Measurements from ENCODE around the gene HSPA8.
A peak's percentile ranks its signal among the peaks of the same experiment; 100 is the strongest.
"Not testable (repeated sequence)": the region's sequence is repeated elsewhere in the genome, so short reads cannot be mapped to it uniquely, and the experiment has no call there.

Gene HSPA8

DNA sequence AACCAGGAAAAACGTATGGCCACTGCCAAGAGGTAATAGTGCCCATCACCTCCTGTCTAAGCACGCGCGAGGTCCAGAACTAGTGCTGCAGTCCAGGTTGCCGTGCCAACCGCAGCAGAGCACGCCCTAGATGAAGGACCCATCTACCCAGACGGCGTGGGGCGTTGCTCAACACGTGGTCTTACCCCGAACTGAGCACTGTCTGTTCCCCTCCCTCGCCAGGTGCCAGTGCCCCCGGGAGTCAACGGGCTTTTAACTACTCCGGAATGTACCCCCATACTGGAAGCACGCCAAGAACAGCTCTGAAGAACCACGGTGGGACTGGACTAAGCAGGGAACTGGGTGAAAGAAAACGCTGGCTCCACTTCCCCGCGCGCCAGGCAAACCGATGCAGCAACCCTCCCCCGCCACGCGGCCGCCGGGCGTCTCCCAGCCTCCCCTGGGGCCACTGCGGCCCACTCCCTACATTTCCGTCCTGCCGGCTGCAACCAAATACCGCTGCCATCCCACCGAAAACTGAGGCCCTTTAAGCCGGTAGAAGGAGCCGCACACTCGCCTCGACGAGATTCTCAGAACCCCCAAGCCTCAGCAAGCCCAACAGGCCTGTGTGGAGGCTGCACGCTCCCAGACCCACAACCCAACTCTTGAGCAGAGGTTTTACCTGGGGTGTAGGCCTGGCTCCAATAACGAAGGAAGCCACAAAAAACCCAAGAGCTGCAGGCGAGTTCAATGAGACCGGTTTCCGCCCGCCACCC, at the start of gene HSPA8:
Gene HSPA8, minus strand, starts transcription at position 734 of the 755 bp plus-strand sequence. CDS start 812 bp downstream, outside the sequence.
- DNase-seq (ENCODE audit: low spot score): peak; percentile 72

DNA sequence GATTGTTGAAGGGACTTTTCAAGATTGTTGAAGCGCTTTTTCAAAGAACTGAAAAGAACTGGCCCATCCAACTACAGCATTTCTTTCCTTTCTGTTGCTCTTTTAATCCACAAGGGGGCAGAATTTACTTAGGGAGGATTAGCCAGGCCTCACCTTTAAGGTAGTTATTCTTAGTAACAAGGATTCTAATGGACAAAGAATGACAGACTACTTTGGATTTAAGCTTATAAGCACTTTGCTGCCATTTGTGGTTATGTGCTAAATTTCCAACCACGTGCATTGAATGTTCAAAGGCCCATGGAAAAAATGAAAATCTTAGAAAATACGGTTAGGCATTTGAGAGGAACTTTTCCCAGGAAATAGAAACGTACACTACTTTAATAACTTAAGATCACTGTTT, 49.5 kb upstream of the HSPA8 start:
- DNase-seq (ENCODE audit: low spot score): peak; percentile 62

DNA sequence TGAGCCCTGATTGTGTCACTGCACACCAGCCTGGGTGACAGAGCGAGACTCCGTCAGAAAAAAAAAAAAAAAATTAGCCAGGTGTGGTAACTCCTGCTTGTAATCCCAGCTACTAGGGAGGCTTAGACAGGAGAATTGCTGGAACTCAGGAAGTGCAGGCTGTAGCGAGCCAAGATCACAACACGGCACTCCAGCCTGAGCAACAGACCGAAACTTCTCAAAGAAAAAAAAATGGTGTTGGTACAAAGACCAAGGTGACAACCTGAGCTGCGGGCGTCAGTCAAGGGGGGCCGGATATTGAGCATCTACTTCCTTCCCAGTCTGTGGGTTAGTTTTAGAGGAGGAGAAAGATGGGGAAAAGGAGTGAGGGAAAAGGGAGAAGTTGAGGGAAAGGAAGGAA, 48.5 kb upstream of the HSPA8 start:
- DNase-seq (ENCODE audit: low spot score): no peak

DNA sequence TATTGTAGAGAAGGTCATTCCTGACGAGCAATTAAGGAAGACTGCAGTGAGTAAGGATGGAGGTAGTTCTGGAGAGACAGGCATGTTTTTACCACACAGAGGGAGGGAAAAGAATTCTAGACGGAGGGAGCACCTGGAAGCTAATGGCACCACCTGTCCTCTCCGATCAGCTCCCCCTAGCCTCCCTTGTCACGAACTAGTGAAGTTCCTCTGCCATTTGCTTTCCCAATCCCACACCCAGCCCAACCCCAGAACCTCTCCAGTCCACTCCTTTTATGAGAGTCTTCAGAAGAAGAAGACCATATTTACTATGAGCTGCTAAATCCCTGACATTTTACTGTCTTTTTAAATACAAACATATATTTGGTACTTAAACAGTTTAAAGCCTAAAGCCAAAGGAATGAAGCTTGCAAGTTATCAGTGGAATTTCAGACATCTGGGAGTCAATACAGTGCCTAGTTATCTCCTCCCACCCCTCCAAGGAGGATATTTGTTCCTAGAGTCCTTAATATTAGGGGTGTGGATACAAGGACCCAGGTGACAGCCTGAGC, 46.1 kb upstream of the HSPA8 start:
- no peak for DNase-seq (ENCODE audit: low spot score)

DNA sequence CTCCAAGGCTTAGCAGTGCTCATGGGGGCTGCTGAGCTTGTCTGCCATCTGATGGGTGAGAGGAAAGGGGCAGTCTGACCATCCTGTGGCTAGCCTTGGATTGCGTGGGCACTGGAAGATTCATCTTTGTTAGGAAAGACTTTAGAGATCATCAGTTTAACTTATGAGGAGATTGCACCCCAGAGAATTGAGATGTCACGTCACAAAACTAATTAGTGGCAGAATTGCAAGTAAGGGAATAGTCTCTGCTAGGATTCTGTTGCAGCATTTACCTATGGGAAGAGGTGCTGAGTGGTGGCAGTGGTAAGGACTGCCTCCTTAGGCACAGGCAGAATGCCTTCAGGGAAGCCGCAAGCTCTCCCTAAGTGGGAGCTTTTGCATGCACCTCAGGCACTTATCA, 42.8 kb upstream of the HSPA8 start:
- DNase-seq (ENCODE audit: low spot score): no peak

DNA sequence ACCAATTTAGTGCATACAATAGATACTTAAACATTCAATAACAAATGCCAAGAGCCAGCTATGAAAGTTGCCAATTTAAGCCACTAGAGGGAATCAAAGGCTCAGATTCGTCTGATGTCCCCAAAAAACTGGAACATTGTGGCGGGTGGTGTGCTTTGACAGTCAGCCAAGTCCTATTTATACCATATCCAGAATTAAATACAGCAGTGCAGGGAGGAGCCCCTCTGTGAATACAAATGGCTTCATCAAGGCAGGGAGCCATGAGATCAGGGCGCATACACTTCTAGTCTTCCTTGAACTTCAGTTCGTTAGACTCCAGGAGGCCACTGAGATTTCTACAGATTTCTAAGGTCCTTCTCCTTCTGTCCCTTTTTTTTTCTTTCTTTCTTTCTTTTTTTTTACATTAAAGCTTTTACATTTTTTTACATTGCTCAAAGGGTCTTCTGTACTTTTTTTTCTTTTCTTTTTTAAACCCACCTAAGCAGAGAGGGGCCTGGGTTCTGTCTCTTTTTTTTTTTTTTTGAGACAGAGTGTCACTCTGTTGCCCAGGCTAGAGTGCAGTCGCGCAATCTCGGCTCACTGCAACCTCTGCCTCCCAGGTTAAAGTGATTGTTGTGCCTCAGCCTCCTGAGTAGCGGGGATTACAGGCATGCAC, 41.5 kb upstream of the HSPA8 start:
- DNase-seq (ENCODE audit: low spot score): peak; percentile 71

DNA sequence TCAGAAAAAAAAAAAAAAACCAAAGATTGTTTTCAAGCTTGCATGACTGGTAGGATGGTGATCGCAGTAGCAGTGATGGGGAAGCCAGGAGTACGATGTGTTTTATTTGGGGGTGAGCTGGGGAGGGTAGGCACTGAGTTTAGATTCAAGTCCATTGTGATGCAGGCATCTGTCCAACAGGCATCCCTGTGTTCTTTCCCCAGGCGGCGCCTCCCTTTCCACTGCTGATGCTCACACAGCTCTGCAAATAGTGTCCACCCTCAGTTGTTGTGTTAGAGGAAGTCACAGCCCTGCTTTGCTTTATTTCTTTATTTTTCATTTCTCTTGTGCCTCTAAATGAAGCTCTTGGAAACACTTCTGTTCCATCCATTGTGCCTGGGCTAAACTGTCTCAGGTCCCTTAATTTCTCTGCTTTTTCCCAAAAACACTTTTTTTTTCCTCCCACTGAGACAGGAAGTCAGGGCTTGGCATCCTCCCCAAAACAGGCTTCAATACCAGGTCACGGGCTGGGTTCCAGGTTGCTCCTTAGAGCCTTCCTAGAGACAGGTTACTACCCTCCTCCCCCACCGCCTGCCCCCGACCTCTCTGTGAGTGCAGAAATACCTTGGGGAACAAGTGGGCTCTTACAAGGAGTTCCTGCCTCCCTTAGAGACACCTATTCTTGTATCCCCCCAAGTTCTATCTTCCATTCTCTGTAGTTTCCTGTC, 38.6 kb upstream of the HSPA8 start:
- no peak for DNase-seq (ENCODE audit: low spot score)

DNA sequence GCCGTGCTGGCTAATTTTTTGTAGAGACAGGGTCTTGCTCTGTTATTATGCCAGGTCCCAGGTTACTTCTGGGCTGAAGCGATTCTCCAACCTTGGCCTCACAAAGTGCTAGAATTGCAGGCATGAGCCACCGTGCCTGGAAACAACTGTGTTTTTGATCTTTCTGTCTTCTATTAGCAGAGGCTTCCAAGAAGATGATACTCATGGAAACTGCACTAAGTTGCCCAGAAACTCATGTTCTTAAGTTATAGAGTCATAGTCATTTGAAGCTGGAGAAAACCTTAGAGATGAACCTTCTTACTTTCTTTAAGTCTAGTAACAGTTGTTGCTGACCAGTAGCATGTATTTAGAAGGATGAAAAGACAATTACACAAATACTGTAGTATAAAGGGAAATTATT, 37.1 kb upstream of the HSPA8 start:
- no peak for DNase-seq (ENCODE audit: low spot score)

DNA sequence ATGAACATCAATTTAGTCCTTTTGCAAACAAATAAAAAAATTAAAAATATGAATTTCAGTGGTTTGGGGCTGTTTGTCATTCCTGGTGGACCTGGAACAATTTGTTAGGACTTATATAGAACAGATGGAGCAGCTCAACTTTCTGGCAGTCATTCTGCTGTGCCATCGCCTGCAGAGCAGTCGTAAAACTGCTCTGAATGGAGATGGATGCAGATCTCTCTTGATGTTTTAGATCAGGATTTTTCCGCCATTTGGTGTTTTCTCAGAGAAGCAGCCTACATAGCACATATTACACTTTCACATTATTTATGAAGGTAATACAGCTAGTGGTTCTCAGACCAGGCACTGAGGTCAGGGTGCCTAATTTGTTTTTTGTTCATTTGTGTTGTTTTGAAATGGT, 31.8 kb upstream of the HSPA8 start:
- no peak for DNase-seq (ENCODE audit: low spot score)

DNA sequence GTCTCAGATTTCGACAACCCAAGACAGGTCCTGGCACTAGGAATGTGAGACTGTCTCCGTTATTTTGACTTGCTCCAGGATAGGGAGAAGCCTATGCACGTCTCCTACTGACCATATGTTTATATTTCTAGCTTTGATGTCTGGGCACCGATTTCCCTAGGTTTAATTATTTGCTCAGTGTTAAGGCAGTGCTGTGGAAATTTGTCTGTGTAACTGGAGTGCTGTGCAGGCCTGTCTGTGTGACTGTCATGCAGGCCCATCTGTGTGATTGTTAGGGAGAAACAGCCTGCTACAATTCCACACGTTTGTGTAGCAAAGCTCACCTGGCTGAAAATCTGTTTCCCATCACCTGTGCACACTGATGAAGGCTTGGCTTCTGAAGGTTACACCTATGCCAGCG, 29.6 kb upstream of the HSPA8 start:
- DNase-seq (ENCODE audit: low spot score): no peak

DNA sequence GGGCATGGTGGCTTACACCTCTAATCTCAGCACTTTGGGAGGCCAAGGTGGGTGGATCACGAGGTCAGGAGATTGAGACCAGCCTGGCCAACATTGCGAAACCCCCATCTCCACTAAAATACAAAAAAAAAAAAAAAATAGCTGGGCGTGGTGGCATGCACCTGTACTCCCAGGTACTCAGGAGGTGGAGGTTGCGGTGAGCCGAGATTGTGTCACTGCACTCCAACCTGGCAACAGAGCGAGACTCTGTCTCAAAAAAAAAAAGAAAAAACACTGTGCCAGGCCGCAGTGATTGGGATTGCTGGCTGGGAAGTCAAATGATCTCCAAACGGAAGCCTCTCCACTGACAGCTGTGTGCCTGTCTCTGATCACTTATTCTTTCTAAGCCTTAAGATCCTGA, 28.2 kb upstream of the HSPA8 start:
- not testable (repeated sequence) for DNase-seq (ENCODE audit: low spot score)

DNA sequence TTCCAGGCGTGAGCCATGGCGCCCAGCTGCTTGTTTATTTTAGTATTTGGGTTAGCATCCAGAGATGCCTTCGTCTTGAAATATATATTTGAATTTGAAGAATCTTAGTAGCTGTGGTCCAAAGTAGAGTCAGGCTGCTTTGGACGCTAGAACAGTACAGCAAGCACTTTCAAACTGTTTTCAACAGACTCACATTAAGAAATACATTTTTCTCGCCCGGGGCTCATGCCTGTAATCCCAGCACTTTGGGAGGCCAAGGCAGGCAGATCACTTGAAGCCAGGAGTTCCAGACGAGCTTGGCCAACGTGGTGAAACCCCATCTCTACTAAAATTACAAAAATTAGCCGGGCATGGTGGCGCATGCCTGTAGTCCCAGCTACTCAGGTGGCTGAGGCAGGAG, 27.0 kb upstream of the HSPA8 start:
- DNase-seq (ENCODE audit: low spot score): not testable (repeated sequence)

DNA sequence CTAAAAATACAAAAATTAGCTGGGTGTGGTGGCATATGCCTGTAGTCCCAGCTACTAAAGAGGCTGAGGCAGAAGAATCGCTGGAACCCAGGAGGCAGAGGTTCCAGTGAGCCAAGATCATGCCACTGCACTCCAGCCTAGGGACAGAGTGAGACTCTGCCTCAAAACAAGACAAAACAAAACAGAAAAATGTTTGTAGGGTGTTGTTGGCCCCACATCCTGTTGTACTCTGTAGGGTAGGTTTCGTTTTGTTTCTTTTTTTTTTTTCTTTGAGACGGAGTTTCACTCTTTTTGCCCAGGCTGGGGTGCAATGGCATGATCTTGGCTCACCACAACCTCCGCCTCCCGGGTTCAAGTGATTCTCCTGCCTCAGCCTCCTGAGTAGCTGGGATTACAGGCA, 25.7 kb upstream of the HSPA8 start:
- peak; percentile 69 for DNase-seq (ENCODE audit: low spot score)

DNA sequence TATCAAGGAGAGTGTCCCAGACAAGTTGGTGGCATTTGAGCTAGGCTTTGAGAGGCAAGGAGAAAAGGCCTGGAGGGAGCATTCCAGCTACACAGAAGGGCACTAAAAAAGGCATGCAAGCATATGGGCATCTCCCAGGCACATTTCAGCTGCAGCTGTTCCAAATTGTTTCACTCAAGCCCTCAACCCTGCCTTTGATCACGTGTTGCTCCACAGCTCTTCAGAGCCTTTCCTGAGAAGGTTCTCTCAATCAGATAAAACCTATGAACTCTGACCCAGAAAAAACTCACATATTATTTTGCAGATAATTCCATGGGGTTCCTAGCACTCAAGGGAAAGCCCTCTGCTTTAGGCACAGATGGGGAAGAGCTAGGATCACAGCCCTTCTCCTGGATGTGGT, 24.4 kb upstream of the HSPA8 start:
- DNase-seq (ENCODE audit: low spot score): no peak

DNA sequence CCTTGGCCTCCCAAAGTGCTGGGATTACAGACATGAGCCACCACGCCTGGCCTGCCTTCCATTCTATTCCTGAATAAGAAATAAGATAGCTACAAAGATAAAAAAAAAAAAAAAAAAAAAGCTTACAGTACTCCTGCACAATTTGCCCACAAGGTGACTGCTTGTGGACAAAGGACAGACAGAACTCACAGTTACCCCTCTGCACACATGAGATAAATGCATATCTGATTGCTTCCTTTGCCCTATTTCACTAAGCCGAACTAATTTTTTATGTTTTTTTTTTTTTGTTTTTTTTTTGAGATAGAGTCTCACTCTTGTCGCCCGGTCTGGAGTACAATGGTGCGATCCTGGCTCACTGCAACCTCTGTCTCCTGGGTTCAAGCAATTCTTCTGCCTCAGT, 23.6 kb upstream of the HSPA8 start:
- DNase-seq (ENCODE audit: low spot score): no peak

DNA sequence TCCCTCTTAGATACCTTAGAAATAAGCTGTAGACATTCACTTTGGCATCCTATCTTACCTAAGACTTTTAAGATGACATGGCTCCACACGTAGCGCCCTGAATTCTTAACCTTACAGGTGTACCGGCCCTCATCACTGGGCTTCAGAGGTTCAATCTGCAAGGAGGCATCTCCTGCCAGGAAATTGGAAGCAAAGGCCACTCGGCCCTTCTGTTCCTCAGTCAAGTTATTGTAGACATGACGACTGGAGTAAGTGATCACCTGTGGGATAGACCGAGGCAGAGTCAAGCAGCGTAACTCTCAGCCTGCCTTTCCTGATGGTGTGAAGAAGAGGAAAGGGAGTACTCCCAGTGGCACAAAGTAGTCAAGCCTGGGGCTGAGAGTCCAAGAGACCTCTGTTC, 22.5 kb upstream of the HSPA8 start:
- no peak for DNase-seq (ENCODE audit: low spot score)

DNA sequence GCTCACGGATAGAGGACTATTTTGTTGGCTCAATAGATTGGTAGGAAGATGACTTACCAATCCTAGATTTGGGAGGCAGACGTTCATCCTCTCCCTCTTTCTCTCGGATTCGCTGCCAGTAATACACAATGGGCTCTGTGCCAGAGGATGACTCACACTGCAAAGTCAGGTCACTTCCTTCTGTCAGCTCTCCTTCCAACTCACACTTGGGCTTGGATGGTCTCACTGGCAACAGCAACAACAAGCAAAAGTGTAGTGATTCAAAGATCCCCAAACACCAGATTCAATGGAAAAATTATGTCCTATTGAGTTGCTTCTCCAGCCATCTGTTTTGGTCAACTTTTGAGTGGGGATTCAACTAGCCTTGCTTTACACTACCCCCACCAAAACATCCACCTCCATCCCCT, 21.7 kb upstream of the HSPA8 start:
- peak; percentile 89 for DNase-seq (ENCODE audit: low spot score)

DNA sequence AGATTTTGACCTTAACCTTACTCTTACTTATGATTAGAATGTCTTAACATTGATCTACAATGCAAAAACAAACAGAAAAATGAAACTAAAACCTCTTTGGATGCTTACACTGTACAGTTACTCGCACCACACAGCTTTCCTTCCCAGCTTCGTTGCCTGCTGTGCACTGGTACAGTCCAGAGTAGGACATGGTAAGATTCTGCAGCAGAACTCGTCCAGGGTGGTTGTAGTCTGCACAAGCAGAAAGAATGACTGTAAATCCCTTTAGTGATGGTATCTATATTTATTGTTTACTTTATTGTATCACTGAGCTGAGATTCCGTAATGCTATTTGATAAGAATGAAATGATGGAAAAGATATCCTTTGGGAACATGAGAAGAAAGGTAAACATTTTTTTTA, 21.0 kb upstream of the HSPA8 start:
- DNase-seq (ENCODE audit: low spot score): no peak

DNA sequence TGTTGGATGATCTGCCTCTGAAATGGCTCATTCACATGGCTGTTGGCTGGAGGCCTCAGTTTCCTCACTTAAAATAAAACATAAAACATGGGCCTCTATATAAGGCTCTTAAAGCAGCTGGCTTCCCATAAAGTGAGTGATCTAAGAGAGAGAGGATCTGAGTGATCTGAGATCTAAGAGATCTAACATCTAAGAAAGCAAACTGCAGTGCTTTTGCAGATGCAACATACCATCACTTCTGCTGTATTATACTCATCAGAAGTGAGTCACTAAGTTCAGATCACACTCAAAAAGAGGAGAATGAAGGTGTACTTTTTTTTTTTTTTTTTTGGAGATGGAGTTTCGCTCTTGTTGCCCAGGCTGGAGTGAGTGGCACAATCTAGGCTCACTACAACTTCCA, 18.1 kb upstream of the HSPA8 start:
- no peak for DNase-seq (ENCODE audit: low spot score)

DNA sequence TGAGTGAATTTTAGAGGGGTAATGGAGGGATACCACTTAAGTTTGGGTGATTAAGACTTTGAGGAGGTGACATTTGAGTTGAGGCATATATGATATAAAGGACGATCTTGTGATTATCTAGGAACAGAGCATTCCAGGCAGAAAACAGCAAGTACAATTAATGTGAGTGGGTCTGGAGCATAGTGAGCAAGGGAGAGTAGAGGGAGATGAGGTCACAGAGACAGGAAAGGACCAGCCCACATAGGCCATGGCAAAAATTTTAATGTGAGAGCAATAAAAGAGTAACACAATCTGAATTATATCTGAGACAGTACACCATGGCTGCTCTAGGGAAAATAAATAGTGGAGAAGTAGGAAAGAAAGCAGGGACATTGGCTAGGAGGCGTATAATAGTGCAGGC, 14.5 kb upstream of the HSPA8 start:
- no peak for DNase-seq (ENCODE audit: low spot score)

DNA sequence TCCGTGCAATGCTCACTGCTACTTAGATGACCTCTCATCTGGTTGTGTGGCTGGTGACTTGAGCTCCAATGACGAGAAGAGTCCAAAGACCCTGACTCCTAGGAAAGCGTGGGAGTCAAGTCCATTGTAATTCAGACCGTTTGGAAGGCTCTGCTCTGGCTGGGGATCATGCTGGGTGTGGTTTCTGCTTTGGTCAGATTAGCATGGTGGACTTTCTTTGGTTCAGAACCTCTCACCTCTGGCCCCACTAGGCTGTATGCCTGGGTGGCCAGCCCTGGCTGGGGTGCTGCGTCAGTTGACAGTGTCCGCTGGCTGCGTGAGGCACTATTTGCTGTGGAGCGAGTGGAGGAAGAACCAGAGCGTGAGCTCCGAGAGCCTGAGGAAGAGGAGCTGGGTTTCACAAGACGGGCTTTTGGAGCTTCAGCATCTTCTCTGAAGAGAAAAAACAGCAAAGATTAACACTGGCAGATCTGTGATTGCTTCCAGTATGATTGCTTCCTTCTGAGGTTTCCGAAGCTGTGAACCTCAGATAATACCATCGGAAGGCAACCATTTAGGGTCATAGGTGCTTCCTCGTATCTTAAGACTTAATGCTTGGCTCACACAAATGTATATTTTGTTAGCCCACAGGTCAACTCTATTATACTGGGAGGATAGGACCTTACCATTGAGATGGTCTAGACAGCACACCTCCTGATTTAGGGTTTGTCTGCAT, 11.6 kb upstream of the HSPA8 start:
- DNase-seq (ENCODE audit: low spot score): no peak

DNA sequence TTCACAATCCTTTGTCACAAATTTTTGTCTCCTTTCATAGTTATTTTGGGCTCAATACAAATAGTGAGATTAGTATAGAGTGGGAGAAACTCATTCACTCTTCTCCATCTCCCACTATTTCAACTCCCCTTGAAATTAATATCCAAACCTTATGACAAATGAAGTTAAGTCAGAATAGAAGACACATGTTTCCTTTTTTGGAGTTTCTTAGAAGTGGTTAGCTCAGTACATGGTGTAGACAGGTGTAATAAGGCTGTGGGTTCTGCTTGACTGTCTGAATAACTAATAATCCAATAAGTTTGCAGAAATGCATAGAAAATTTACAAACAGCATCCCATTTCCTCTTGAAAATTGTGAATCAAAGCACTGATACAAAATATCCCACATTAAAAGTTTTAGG, 10.8 kb upstream of the HSPA8 start:
- no peak for DNase-seq (ENCODE audit: low spot score)
